ENCODE results near the gene B4GALT6. TPM values are rescaled to one million over a fixed set of nuclear protein-coding genes. Genes with fewer than 3 reads are reported as not detected.
A peak's percentile ranks its signal among the peaks of the same experiment; 100 is the strongest.

B4GALT6 gene
- total and polyA plus RNA-seq, 2 of the 13 experiments (the other 11 are each of a cell fraction or from before 2014, with no cell fraction given): 1.9 to 3.3 TPM

DNA sequence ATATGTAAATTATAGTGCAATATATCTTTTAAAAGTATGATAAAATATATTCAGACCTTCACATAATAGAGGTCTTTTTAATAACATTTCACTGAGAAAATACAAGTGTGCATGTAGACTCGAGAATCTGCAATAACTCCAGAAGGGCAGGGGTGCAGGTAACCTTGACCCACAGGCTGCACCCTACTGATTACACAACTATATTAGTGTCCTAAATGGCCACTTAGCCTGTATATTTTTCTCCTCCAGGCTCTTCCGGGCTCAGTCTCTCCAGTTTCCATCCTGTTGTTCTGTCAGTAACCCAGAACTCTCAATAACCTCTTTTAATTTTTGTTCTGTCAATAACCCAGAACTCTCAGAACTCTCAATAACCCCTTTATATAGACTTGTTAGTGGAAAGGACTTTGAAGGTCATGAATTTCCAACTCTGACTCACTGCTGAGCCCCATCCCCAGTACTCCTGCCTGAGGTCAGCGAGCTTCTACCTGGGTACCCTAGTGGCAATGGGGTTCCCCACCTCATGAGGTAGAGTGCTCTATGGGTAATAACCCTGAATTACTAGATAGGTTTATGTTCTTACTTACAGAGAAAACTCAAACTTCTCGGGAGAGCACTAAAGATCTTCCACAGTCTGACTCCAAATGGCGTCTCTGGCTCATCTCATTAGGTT lies 101.1 kb downstream of the B4GALT6 start (continued):
- TF ChIP-seq, protein P1, sequence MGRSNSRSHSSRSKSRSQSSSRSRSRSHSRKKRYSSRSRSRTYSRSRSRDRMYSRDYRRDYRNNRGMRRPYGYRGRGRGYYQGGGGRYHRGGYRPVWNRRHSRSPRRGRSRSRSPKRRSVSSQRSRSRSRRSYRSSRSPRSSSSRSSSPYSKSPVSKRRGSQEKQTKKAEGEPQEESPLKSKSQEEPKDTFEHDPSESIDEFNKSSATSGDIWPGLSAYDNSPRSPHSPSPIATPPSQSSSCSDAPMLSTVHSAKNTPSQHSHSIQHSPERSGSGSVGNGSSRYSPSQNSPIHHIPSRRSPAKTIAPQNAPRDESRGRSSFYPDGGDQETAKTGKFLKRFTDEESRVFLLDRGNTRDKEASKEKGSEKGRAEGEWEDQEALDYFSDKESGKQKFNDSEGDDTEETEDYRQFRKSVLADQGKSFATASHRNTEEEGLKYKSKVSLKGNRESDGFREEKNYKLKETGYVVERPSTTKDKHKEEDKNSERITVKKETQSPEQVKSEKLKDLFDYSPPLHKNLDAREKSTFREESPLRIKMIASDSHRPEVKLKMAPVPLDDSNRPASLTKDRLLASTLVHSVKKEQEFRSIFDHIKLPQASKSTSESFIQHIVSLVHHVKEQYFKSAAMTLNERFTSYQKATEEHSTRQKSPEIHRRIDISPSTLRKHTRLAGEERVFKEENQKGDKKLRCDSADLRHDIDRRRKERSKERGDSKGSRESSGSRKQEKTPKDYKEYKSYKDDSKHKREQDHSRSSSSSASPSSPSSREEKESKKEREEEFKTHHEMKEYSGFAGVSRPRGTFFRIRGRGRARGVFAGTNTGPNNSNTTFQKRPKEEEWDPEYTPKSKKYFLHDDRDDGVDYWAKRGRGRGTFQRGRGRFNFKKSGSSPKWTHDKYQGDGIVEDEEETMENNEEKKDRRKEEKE (IDR thresholded peaks at IDR 0.05): no peak
- TF ChIP-seq, protein P2, sequence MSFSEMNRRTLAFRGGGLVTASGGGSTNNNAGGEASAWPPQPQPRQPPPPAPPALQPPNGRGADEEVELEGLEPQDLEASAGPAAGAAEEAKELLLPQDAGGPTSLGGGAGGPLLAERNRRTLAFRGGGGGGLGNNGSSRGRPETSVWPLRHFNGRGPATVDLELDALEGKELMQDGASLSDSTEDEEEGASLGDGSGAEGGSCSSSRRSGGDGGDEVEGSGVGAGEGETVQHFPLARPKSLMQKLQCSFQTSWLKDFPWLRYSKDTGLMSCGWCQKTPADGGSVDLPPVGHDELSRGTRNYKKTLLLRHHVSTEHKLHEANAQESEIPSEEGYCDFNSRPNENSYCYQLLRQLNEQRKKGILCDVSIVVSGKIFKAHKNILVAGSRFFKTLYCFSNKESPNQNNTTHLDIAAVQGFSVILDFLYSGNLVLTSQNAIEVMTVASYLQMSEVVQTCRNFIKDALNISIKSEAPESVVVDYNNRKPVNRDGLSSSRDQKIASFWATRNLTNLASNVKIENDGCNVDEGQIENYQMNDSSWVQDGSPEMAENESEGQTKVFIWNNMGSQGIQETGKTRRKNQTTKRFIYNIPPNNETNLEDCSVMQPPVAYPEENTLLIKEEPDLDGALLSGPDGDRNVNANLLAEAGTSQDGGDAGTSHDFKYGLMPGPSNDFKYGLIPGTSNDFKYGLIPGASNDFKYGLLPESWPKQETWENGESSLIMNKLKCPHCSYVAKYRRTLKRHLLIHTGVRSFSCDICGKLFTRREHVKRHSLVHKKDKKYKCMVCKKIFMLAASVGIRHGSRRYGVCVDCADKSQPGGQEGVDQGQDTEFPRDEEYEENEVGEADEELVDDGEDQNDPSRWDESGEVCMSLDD (CRISPR knock-in tag; IDR thresholded peaks at IDR 0.05; ENCODE audit: borderline replicate concordance): peak; percentile 60; the same call in 1 of the 2 replicates
- TF ChIP-seq ZNF678 (CRISPR knock-in tag; IDR thresholded peaks at IDR 0.05) (no peak), ESRRA (CRISPR knock-in tag; IDR thresholded peaks at IDR 0.05; ENCODE audit: low read depth) (no peak), ZNF781 (CRISPR knock-in tag; IDR thresholded peaks at IDR 0.05; ENCODE audit: borderline replicate concordance, not compliant biosample characterization) (no peak), MTA3 (CRISPR knock-in tag; IDR thresholded peaks at IDR 0.05) (no peak), SP4 (CRISPR knock-in tag; IDR thresholded peaks at IDR 0.05) (no peak), MED13 (CRISPR knock-in tag; IDR thresholded peaks at IDR 0.05) (no peak), YY1 (IDR thresholded peaks at IDR 0.05; ENCODE audit: insufficient read depth, insufficient replicate concordance, low read depth, low read length) (no peak), AGO2 (optimal IDR thresholded peaks at IDR 0.05; ENCODE audit: low read depth, low read length) (no peak), THYN1 (CRISPR knock-in tag; IDR thresholded peaks at IDR 0.05; ENCODE audit: borderline replicate concordance, low read depth) (no peak)
- TF ChIP-seq, protein P3, sequence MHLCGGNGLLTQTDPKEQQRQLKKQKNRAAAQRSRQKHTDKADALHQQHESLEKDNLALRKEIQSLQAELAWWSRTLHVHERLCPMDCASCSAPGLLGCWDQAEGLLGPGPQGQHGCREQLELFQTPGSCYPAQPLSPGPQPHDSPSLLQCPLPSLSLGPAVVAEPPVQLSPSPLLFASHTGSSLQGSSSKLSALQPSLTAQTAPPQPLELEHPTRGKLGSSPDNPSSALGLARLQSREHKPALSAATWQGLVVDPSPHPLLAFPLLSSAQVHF (CRISPR knock-in tag; IDR thresholded peaks at IDR 0.05): no peak
- TF ChIP-seq, protein P4, sequence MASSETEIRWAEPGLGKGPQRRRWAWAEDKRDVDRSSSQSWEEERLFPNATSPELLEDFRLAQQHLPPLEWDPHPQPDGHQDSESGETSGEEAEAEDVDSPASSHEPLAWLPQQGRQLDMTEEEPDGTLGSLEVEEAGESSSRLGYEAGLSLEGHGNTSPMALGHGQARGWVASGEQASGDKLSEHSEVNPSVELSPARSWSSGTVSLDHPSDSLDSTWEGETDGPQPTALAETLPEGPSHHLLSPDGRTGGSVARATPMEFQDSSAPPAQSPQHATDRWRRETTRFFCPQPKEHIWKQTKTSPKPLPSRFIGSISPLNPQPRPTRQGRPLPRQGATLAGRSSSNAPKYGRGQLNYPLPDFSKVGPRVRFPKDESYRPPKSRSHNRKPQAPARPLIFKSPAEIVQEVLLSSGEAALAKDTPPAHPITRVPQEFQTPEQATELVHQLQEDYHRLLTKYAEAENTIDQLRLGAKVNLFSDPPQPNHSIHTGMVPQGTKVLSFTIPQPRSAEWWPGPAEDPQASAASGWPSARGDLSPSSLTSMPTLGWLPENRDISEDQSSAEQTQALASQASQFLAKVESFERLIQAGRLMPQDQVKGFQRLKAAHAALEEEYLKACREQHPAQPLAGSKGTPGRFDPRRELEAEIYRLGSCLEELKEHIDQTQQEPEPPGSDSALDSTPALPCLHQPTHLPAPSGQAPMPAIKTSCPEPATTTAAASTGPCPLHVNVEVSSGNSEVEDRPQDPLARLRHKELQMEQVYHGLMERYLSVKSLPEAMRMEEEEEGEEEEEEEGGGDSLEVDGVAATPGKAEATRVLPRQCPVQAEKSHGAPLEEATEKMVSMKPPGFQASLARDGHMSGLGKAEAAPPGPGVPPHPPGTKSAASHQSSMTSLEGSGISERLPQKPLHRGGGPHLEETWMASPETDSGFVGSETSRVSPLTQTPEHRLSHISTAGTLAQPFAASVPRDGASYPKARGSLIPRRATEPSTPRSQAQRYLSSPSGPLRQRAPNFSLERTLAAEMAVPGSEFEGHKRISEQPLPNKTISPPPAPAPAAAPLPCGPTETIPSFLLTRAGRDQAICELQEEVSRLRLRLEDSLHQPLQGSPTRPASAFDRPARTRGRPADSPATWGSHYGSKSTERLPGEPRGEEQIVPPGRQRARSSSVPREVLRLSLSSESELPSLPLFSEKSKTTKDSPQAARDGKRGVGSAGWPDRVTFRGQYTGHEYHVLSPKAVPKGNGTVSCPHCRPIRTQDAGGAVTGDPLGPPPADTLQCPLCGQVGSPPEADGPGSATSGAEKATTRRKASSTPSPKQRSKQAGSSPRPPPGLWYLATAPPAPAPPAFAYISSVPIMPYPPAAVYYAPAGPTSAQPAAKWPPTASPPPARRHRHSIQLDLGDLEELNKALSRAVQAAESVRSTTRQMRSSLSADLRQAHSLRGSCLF (CRISPR knock-in tag; IDR thresholded peaks at IDR 0.05; ENCODE audit: borderline replicate concordance): no peak

Measured in HepG2 (cell line).